ENCODE measurements around the gene DDX53. TPM values are rescaled to one million over a fixed set of nuclear protein-coding genes. Genes with fewer than 3 reads are reported as not detected.

The DDX53 gene
- total and polyA plus RNA-seq, 9 of the 15 experiments (the other 6 are each of a cell fraction or from before 2014, with no cell fraction given): 0.25 to 3.3 (median 2.4) TPM

- TF ChIP-seq POLR3G (IDR thresholded peaks at IDR 0.05; ENCODE audit: extremely low read depth, insufficient read length, insufficient replicate concordance) (no peak), CREM (IDR thresholded peaks at IDR 0.05; ENCODE audit: low read depth) (no peak), DLX4 (CRISPR knock-in tag; IDR thresholded peaks at IDR 0.05) (no peak), TSC22D4 (tag; IDR thresholded peaks at IDR 0.05) (no peak), IRF9 (tag; IDR thresholded peaks at IDR 0.05) (no peak), ESRRB (CRISPR knock-in tag; IDR thresholded peaks at IDR 0.05; ENCODE audit: borderline replicate concordance) (no peak), ZNF79 (CRISPR knock-in tag; IDR thresholded peaks at IDR 0.05; ENCODE audit: low read depth) (no peak), ZBTB34 (CRISPR knock-in tag; IDR thresholded peaks at IDR 0.05) (no peak)
Measured at GRCh38 chrX:23048806-23049573, 49.2 kb downstream of the DDX53 start (continued).
